Right lobe of liver (tissue), 4 donors: Measurements from ENCODE around the gene TOE1.

Source experiments
- CTCF ChIP-seq, 4 donors: fragments of 200-600 bp in 3 of 4; fragments of 450-650 bp in 1 of 4; IDR thresholded peaks; one replicate each; pipeline versions ENCODE4 v1.5.1 to v1.8.0; 2016 to 2022; ENCODE audit warnings: antibody characterized with exemption in 4 of 4, mild to moderate bottlenecking in 2 of 4
- POLR2A ChIP-seq: fragments of 450-650 bp; IDR thresholded peaks from one replicate; pipeline ENCODE4 v1.6.1; 2017; ENCODE audit warnings: antibody characterized with exemption, mild to moderate bottlenecking
- donor health status: DM: no; HTN: no; CAD: no.
- donor health status: DM: no; HTN: no; CAD: no.
- donor health status: DM: no; HTN: yes; CAD: no.

GRCh38 chr1:45370575-45370974 is 30.6 kb downstream of the TOE1 start:
- TF ChIP-seq POLR2A (no peak), CTCF (IDR thresholded peaks at IDR 0.05) (no peak)
